Activated T-helper 9 cell treated with anti-CD3 and anti-CD28 coated beads, Interleukin-2, amount 50 U/mL, for 16 hours (primary cell): Measurements from ENCODE around the gene MEGF9.
"Not testable (repeated sequence)": the region's sequence is repeated elsewhere in the genome, so short reads cannot be mapped to it uniquely, and the experiment has no call there.

Source experiments
- DNase-seq: peaks from one replicate; pipeline ENCODE4 v3.0.0-alpha.2; 2020; ENCODE audit warnings: low read depth

The MEGF9 gene

DNA sequence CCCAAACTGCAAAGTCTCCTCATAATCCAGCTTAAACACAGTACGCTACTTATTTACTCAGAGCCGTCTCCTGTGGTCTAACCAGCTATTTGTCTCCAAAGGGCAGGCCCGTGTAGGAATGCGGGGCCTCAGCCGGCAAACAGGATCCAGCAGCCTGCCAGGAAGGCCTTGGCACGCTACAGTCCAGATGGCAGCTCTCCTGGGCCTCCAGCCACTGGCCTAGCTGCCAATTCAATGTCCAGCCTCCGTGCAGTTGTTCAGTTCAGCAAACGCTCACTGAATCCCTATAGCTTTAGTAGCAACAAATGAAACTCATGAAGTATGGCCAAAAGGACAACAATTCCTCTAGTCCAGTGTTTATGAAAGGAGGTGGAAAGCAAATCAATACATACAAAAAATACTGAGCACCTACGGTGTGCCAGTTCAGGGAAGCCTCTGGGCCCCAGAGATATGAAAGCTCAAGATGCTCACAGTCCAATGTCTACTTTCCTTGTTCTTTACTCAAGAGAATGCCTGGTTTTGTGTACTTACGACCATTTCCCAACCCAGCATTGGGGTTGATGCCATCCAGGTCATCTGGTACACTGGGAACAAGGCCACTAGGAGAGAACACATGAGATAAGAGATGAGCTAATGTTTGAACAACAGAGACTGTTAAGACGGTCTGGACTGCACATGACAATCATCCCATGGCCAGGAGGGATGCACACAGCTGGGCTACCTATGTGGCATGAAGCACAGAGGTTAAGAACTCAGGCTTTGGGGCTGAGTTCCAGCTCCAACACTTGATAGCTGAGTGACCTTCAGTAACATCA is 142.6 kb downstream of the MEGF9 start:
- DNase-seq, result no peak

DNA sequence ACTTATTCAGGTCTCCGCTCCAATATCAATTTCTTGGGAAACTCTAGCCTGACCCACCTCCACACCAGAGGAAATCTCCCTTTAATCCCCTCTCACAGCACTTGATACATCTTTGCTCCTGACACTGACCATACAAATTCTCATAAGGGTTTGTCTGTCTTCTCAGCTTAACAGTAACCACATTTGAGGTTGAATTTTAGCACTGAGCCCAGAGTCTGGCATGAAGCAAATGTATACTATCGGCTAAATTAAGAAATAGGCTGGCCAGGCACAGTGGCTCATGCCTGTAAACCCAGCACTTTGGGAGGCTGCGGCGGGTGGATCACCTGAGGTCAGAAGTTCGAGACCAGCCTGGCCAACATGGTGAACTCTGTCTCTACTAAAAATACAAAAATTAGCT is 144.0 kb downstream of the MEGF9 start:
- no peak for DNase-seq

DNA sequence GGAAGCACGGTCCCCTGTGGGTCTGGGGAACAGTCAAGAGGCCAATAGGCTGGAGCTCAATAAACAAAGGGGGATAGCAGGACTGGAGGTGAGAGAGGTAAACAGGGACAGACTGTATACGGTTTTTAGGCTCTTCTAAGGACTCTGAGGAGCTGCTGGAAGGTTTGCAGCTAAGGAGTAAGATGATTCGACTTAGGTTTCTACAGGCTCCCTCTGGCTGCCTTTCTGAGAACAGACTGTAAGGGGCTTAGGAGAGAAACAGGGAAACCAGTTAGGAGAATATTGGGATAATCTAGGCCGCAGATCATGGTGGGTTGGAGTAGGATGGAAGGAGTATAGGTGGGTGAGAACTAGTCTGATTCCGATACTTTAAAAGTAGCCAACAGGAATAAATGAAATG is 144.7 kb downstream of the MEGF9 start:
- DNase-seq, result no peak

DNA sequence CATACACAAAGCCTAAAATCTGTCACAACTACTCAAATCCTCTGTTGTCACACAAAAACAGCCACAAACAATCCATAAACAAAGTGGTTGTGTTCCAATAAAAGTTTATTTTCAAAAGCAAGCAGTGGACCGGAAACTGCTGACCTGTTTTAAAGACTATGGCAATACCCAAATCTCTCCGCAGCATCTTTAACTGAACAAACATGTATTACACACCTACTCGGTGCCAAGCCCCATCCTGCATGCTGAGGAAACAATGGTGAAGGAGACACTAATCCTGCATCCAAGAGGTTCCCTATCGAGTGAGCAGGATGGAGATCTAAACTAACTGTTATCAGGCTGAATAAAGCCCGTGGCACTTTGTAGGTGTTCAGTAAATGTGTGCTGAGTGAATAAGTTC is 145.5 kb downstream of the MEGF9 start:
- DNase-seq, result no peak

DNA sequence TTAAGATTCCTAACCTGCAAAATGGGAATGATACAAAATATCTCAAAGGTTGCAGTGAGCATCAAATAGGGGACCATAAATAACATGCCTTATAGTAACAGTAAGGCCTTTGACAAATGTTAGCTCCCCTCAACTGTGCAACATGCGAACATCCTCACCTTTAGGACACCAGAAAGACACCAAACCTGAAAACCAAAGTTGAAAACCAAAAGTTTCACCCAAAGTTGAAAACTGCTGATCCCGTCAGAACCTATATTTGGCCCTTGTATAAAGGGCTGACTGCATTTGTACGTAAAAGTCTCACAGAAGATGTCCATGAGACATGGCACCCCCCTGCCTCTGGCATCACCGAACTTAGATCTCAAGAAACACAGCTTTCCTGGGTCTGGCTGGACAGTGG is 146.4 kb downstream of the MEGF9 start:
- no peak for DNase-seq

DNA sequence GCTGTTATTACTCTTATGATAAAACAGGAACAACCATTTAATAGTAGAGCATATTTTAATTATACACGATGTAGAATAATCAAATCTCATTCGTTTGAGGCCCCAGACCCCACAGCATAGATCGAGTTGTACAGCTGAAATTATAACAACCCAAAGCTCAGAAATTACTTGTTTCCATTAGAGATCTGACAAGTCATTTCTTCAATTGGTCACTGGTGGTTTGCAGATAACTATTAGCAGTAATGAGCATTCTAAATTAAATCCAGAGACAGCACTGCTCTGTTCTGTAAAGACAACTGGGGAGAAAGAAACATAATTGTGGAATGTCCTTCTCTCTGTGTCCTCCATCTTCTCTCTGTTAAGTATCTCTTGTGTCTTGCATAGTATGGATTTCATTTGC is 147.2 kb downstream of the MEGF9 start:
- DNase-seq, result no peak

DNA sequence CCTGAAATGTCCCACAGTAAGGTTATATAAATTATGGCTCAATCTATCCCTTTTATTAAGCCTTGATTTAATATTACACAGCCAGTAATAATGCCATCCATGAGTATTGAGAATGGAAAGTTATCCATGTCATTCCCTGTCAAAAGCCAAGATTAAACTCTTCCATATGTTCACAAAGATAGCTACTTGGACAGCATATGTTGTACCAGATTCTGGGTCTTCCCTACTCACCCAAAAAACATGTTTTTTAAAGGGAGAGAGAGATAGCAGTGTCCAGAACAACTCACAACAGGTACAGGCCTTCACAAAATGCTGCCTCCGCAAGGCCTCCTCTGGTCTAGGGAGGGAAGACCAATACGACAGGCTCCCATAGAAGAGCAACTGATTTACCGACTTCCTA is 149.7 kb downstream of the MEGF9 start:
- DNase-seq, result no peak

DNA sequence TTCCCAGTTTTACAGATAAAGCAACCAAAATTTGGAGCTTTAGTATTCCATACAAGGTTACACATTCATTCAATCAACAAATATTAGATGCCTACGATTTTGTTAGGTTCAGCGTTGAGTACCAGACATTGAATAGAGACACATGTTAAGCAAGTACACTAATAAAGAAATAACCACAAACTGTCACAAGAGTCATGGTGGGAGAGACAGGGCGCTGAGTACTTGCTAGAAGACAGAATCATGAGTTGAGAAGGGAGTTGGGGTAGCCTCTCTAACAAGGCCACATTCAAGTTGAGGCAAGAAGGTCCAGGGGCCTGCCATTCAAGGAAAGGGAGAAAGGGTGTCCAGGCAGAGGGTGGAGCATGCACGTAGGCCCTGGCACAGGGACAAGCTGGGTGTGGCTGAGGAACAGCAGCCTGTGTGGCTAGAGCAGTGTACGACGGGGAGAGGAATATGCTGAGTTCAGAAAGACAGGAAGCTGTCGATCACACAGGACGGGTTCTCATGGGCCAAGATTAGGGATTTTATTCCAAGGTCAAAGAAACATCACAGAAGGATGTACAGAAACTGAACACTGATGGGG is 151.3 kb downstream of the MEGF9 start:
- no peak for DNase-seq

DNA sequence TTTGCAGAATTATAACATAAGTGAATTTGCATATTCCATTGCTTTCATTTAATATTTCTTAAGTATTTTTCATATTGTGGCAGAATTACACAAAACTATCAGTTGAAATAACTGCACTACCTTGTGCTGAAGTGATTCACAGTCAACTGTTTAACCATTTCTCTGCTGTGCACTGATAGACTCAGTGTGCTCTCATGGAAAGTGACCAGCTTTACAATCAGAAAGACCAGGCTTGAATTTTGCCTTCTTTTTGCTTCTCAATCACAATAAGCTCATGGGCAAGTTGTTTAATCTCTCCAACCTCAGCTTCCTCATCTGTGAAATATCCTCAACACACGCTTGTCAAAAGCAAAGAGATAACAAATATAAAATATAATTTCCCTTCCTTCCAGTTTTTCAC is 152.6 kb downstream of the MEGF9 start:
- DNase-seq, result no peak

DNA sequence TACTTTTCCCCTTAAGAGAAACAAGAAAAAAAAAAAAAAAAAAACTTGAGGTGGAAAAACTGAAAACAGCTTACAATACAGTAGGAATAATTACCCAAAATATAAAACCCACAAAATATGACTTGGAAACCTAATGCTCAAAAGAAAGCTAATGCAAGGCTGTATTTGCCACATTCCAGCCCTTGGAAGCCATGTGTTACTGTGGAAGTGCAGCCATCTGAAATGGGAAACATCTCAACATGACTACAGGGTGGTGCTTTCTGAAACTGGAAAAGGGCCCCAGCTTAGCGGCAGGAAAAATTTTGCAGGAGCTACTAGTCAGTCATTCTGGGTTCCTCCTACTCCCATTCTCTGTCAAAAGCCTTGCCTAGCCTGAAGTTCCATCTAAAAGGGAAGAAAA is 154.7 kb downstream of the MEGF9 start:
- no peak for DNase-seq

DNA sequence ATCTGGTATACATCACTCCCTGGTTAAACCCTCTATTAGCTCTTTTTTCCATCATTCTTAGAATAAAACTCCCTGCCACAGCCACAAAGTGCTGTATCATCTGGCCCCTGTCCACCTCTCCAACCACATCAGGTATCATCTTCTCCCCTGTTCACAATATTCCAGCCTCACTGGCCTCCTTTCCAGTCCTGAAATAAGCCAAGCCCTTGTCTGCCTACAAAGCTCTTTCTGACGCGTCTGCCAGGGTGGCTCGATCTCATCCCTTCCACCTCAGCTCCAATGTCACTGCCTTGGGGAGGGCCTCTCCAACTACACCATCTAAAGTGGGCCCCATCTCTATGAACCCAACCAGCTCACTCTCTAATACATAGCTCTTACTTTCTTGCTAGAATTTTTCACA is 155.8 kb downstream of the MEGF9 start:
- no peak for DNase-seq

DNA sequence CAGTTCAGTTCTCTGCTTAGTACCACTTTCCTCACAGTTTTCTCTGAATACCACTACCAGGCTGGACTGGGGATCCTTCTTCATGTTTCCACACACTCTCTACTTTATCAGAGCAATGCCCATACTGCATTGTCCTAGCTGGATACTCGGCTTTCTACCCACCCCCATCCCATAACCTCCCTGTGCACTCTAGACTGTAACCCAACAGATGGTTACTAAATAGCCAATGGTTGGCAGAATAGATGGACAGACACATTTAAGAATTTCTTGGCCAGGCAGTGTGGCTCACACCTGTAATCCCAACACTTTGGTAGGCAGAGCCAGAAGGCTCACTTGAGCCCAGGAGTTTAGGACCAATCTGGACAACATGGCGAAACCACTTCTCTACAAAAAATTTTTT is 157.1 kb downstream of the MEGF9 start:
- DNase-seq, result no peak

DNA sequence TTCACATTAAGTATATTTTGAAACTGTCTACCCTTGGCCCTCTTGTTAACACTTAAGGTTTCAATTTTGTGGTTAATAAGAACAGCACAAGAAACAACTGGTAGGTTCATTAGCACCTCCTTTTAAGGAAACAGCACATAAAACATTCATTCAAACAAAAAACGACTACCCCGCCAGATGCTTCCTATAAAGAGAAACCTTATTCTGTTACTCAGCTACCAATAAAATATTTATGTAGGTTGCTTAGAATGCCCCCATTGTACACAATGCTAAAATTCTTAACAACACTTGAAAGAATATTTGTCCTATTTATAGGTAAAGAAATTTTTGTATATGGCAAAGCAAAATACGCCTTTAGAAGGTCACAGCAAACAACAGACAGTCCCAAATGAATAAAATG is 157.5 kb downstream of the MEGF9 start:
- no peak for DNase-seq

DNA sequence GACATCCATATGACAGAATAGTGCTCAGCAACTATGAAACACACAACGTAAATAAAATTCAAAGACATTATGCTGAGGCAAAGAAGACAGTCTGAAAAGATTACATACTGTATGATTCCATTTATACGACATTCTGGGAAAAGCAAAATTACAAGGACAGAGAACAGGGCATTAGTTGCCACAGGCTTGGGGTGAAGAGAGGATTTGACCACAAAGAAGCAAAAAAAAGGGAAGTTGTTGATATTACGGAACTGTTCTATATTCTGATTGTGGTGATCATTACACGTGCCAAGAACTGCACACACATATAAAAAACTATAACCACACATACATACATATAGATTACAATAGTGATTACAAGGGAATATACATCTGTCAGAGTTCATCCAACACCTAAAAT is 158.4 kb downstream of the MEGF9 start:
- no peak for DNase-seq

DNA sequence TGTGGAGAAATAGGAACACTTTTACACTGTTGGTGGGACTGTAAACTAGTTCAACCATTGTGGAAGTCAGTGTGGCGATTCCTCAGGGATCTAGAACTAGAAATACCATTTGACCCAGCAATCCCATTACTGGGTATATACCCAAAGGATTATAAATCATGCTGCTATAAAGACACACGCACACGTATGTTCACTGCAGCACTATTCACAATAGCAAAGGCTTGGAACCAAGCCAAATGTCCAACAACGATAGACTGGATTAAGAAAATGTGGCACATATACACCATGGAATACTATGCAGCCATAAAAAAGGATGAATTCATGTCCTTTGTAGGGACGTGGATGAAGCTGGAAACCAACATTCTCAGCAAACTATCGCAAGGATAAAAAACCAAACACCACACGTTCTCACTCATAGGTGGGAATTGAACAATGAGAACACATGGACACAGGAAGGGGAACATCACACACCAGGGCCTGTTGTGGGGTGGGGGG is 162.0 kb downstream of the MEGF9 start:
- not testable (repeated sequence) for DNase-seq
